ENCODE data around the gene TUBA3D.
A peak's percentile ranks its signal among the peaks of the same experiment; 100 is the strongest.
"Not testable (repeated sequence)": the region's sequence is repeated elsewhere in the genome, so short reads cannot be mapped to it uniquely, and the experiment has no call there.

The TUBA3D gene

GRCh38 chr2:131475831-131476230 is at the start of gene TUBA3D:
TSS of gene TUBA3D (plus strand) at chr2:131476119. CDS start at chr2:131476200, 81 bp downstream.
- Histone ChIP-seq H4K20me1 (ENCODE audit: insufficient read depth, low read length) (no peaks in the 10 kb centered on the region), H3K27me3 (ENCODE audit: insufficient read depth, low read length, poor library complexity) (no peaks in the 10 kb centered on the region), H3K4me1 (ENCODE audit: insufficient read depth, low read length) (no peaks in the 10 kb centered on the region), H3K9ac (ENCODE audit: low read depth, low read length) (no peak within 1 kb of the TSS), H3K27ac (ENCODE audit: low read length) (no peak within 1 kb of the TSS), H3K4me2 (ENCODE audit: insufficient read depth, low read length) (no peak within 1 kb of the TSS), H3K36me3 (ENCODE audit: insufficient read depth, low read length) (peaks cover 6% of the 10 kb centered on the region; the same call in 1 of the 2 replicates), H3K9me3 (ENCODE audit: insufficient read depth, low read length, severe bottlenecking) (no peaks in the 10 kb centered on the region), H3K79me2 (ENCODE audit: insufficient read depth, low read length) (no peaks in the 10 kb centered on the region), H2AFZ (ENCODE audit: low read depth, low read length) (no peak within 1 kb of the TSS), H3K4me3 (ENCODE audit: low read depth in 1 of 2, low read length in 2 of 2) (no peak within 1 kb of the TSS)
- ATAC-seq (ENCODE audit: insufficient read depth, low read depth) (no peak), DNase-seq (no peak)
- TF ChIP-seq EZH2 (IDR thresholded peaks at IDR 0.05; ENCODE audit: borderline replicate concordance, low read depth, low read length, severe bottlenecking), result no peak
- no peak for TF ChIP-seq CTCF (IDR thresholded peaks at IDR 0.05; ENCODE audit: borderline replicate concordance, extremely low read depth, low read length, poor library complexity, severe bottlenecking)

GRCh38 chr2:131426727-131427126 is 49.2 kb upstream of the TUBA3D start:
- Histone ChIP-seq H3K36me3 (ENCODE audit: insufficient read depth, low read length) (no peaks in the 10 kb centered on the region), H4K20me1 (ENCODE audit: insufficient read depth, low read length) (no peaks in the 10 kb centered on the region), H3K4me3 (ENCODE audit: low read depth in 1 of 2, low read length in 2 of 2) (peak overlapping the region; percentile 1 to 51; a peak in 3 of 4 replicates), H3K4me1 (ENCODE audit: insufficient read depth, low read length) (peaks cover 20% of the 10 kb centered on the region), H3K79me2 (ENCODE audit: insufficient read depth, low read length) (no peaks in the 10 kb centered on the region), H3K9me3 (ENCODE audit: insufficient read depth, low read length, severe bottlenecking) (no peaks in the 10 kb centered on the region), H3K27ac (ENCODE audit: low read length) (peak overlapping the region; percentile 85), H2AFZ (ENCODE audit: low read depth, low read length) (peak overlapping the region; percentile 64), H3K9ac (ENCODE audit: low read depth, low read length) (peak overlapping the region; percentile 49), H3K27me3 (ENCODE audit: insufficient read depth, low read length, poor library complexity) (no peaks in the 10 kb centered on the region), H3K4me2 (ENCODE audit: insufficient read depth, low read length) (peak overlapping the region; percentile 64)
- ATAC-seq (ENCODE audit: insufficient read depth, low read depth), result peak; percentile 96
- DNase-seq, result peak; percentile 50
- no peak for TF ChIP-seq EZH2 (IDR thresholded peaks at IDR 0.05; ENCODE audit: borderline replicate concordance, low read depth, low read length, severe bottlenecking)
- no peak for TF ChIP-seq CTCF (IDR thresholded peaks at IDR 0.05; ENCODE audit: borderline replicate concordance, extremely low read depth, low read length, poor library complexity, severe bottlenecking)

- Histone ChIP-seq H3K9me3 (ENCODE audit: insufficient read depth, low read length, severe bottlenecking) (no peaks in the 10 kb centered on the region), H2AFZ (ENCODE audit: low read depth, low read length) (no peak overlapping the region), H3K79me2 (ENCODE audit: insufficient read depth, low read length) (no peaks in the 10 kb centered on the region), H3K27me3 (ENCODE audit: insufficient read depth, low read length, poor library complexity) (no peaks in the 10 kb centered on the region), H3K36me3 (ENCODE audit: insufficient read depth, low read length) (no peaks in the 10 kb centered on the region), H3K4me2 (ENCODE audit: insufficient read depth, low read length) (no peak overlapping the region), H3K4me1 (ENCODE audit: insufficient read depth, low read length) (peaks cover 11% of the 10 kb centered on the region), H4K20me1 (ENCODE audit: insufficient read depth, low read length) (no peaks in the 10 kb centered on the region), H3K27ac (ENCODE audit: low read length) (no peak overlapping the region), H3K4me3 (ENCODE audit: low read depth in 1 of 2, low read length in 2 of 2) (no peak overlapping the region), H3K9ac (ENCODE audit: low read depth, low read length) (no peak overlapping the region)
- no peak for DNase-seq
- ATAC-seq (ENCODE audit: insufficient read depth, low read depth), result no peak
- TF ChIP-seq CTCF (IDR thresholded peaks at IDR 0.05; ENCODE audit: borderline replicate concordance, extremely low read depth, low read length, poor library complexity, severe bottlenecking), result no peak
- TF ChIP-seq EZH2 (IDR thresholded peaks at IDR 0.05; ENCODE audit: borderline replicate concordance, low read depth, low read length, severe bottlenecking), result no peak
These were observed 44.6 kb upstream of the TUBA3D start for GRCh38 chr2:131431336-131431735.

GRCh38 chr2:131440742-131441468 is 35.0 kb upstream of the TUBA3D start:
- H3K27ac ChIP-seq (ENCODE audit: low read length); H3K4me2 ChIP-seq (ENCODE audit: insufficient read depth, low read length); H3K27me3 ChIP-seq (ENCODE audit: insufficient read depth, low read length, poor library complexity); H4K20me1 ChIP-seq (ENCODE audit: insufficient read depth, low read length); H3K4me3 ChIP-seq (ENCODE audit: low read depth in 1 of 2, low read length in 2 of 2); H3K9me3 ChIP-seq (ENCODE audit: insufficient read depth, low read length, severe bottlenecking); ATAC-seq (ENCODE audit: insufficient read depth, low read depth); H3K4me1 ChIP-seq (ENCODE audit: insufficient read depth, low read length); H2AFZ ChIP-seq (ENCODE audit: low read depth, low read length); H3K36me3 ChIP-seq (ENCODE audit: insufficient read depth, low read length); H3K79me2 ChIP-seq (ENCODE audit: insufficient read depth, low read length); DNase-seq; H3K9ac ChIP-seq (ENCODE audit: low read depth, low read length): not testable (repeated sequence)

GRCh38 chr2:131444736-131445514 is 31.0 kb upstream of the TUBA3D start:
- H3K36me3 ChIP-seq (ENCODE audit: insufficient read depth, low read length); H3K27ac ChIP-seq (ENCODE audit: low read length); H2AFZ ChIP-seq (ENCODE audit: low read depth, low read length); H3K79me2 ChIP-seq (ENCODE audit: insufficient read depth, low read length); H4K20me1 ChIP-seq (ENCODE audit: insufficient read depth, low read length); ATAC-seq (ENCODE audit: insufficient read depth, low read depth); H3K9me3 ChIP-seq (ENCODE audit: insufficient read depth, low read length, severe bottlenecking); H3K4me1 ChIP-seq (ENCODE audit: insufficient read depth, low read length); H3K4me3 ChIP-seq (ENCODE audit: low read depth in 1 of 2, low read length in 2 of 2); H3K27me3 ChIP-seq (ENCODE audit: insufficient read depth, low read length, poor library complexity); H3K9ac ChIP-seq (ENCODE audit: low read depth, low read length); H3K4me2 ChIP-seq (ENCODE audit: insufficient read depth, low read length); DNase-seq: not testable (repeated sequence)
